Neural cell (in vitro differentiated cells): ENCODE results near the gene VWA8. TPM values are rescaled to one million over a fixed set of nuclear protein-coding genes. Genes with fewer than 3 reads are reported as not detected.

Source experiments
- H2AFZ ChIP-seq: fragments of 200-600, 300-800 bp; sonication (generic), shearing (Covaris generic); 2 replicates; pipeline ENCODE4 v1.6.0; 2014; ENCODE audit warnings: low read depth, mild to moderate bottlenecking, antibody characterized with exemption, low read length, moderate library complexity
- H3F3A ChIP-seq: fragments of 200-600 bp; shearing (Covaris generic); 2 replicates; pipeline ENCODE4 v1.6.1; 2016; ENCODE audit warnings: mild to moderate bottlenecking, moderate library complexity, mixed read lengths, antibody characterized with exemption, low read length; ENCODE audit not compliant: insufficient read depth, poor library complexity, severe bottlenecking
- H3K27ac ChIP-seq: fragments of 200-600, 300-800 bp; sonication (generic), shearing (Covaris generic); 2 replicates; pipeline ENCODE4 v1.5.1; 2014; ENCODE audit warnings: mild to moderate bottlenecking, low read length, moderate library complexity
- H3K27me3 ChIP-seq: fragments of 300-800, 200-600 bp; sonication (generic), shearing (Covaris generic); 2 replicates; pipeline ENCODE4 v1.6.0; 2014; ENCODE audit warnings: mild to moderate bottlenecking, low read depth, low read length, moderate library complexity; ENCODE audit not compliant: insufficient read depth
- H3K36me3 ChIP-seq: fragments of 300-800, 200-600 bp; sonication (generic), shearing (Covaris generic); 2 replicates; pipeline ENCODE4 v1.5.1; 2014; ENCODE audit warnings: mild to moderate bottlenecking, antibody characterized with exemption, low read length, moderate library complexity; ENCODE audit not compliant: insufficient read depth
- H3K4me2 ChIP-seq: fragments of 300-800, 200-600 bp; sonication (generic), shearing (Covaris generic); 2 replicates; pipeline ENCODE4 v1.6.0; 2014; ENCODE audit warnings: mild to moderate bottlenecking, low read length
- H3K4me3 ChIP-seq: fragments of 300-800, 200-600 bp; sonication (generic), shearing (Covaris generic); 2 replicates; pipeline ENCODE4 v1.5.1; 2014; ENCODE audit warnings: mild to moderate bottlenecking, low read length, moderate library complexity
- H3K79me2 ChIP-seq: fragments of 200-600 bp; shearing (Covaris generic); replicated peaks from 2 replicates; pipeline ENCODE4 v1.6.0; 2014; ENCODE audit warnings: mild to moderate bottlenecking, low read length, moderate library complexity; ENCODE audit not compliant: insufficient read depth
- H3K9ac ChIP-seq: fragments of 300-800, 200-600 bp; sonication (generic), shearing (Covaris generic); 2 replicates; pipeline ENCODE4 v1.6.1; 2016; ENCODE audit warnings: mild to moderate bottlenecking, low read length, mixed read lengths
- H3K9me2 ChIP-seq: fragments of 200-600 bp; shearing (Covaris generic); 2 replicates; pipeline ENCODE4 v1.6.1; 2016; ENCODE audit warnings: mild to moderate bottlenecking, low read length, mixed read lengths; ENCODE audit not compliant: insufficient read depth
- H3K9me3 ChIP-seq: fragments of 200-600, 300-800 bp; sonication (generic), shearing (Covaris generic); 2 replicates; pipeline ENCODE4 v1.6.1; 2016; ENCODE audit warnings: mild to moderate bottlenecking, mixed run types, low read length, moderate library complexity, mixed read lengths
- H4K20me1 ChIP-seq: fragments of 200-600 bp; shearing (Covaris generic); 2 replicates; pipeline ENCODE4 v1.6.1; 2016; ENCODE audit warnings: mild to moderate bottlenecking, mixed run types; ENCODE audit not compliant: insufficient read depth
- EP300 ChIP-seq: fragments of 450-650 bp; conservative IDR thresholded peaks from 2 replicates; pipeline ENCODE4 v1.6.1; 2014; ENCODE audit warnings: antibody characterized with exemption, mild to moderate bottlenecking, moderate library complexity; ENCODE audit not compliant: poor library complexity, severe bottlenecking
- EZH2 ChIP-seq: fragments of 200-600, 300-800 bp; shearing (Covaris generic), sonication (generic); IDR thresholded peaks from 2 replicates; pipeline ENCODE4 v1.6.1; 2014; ENCODE audit warnings: antibody characterized with exemption, low read length, borderline replicate concordance, mild to moderate bottlenecking; ENCODE audit not compliant: insufficient read depth, poor library complexity, severe bottlenecking
- MXI1 ChIP-seq: fragments of 450-650 bp; conservative IDR thresholded peaks from 2 replicates; pipeline ENCODE4 v1.6.1; 2014; ENCODE audit warnings: antibody characterized with exemption, mild to moderate bottlenecking; ENCODE audit not compliant: poor library complexity, severe bottlenecking
- POLR2AphosphoS5 ChIP-seq: IDR thresholded peaks from 2 replicates; pipeline ENCODE4 v1.6.1; 2012
- RAD21 ChIP-seq: fragments of 450-650 bp; conservative IDR thresholded peaks from 2 replicates; pipeline ENCODE4 v1.6.1; 2014; ENCODE audit warnings: antibody characterized with exemption, mild to moderate bottlenecking, moderate library complexity
- SMC3 ChIP-seq: fragments of 450-650 bp; conservative IDR thresholded peaks from 2 replicates; pipeline ENCODE4 v1.6.1; 2014; ENCODE audit warnings: antibody characterized with exemption, mild to moderate bottlenecking, moderate library complexity; ENCODE audit not compliant: poor library complexity
- TAF1 ChIP-seq: IDR thresholded peaks from 2 replicates; pipeline ENCODE4 v1.6.1; 2012; ENCODE audit warnings: low read depth
- polyA plus RNA-seq: library from polyadenylated mRNA; depleted of rRNA; stranded (reverse); fragments of >200 nt; gene quantifications from 2 replicates; pipeline ENCODE4 v1.2.3, GENCODE V29; 2014
- TF ChIP-seq, protein P1 (sequence below): IDR thresholded peaks from 2 replicates; pipeline ENCODE4 v1.6.1; 2012; ENCODE audit warnings: borderline replicate concordance
- TF ChIP-seq, protein P2 (sequence below): fragments of 450-650 bp; IDR thresholded peaks from 2 replicates; pipeline ENCODE4 v1.5.1; 2014; ENCODE audit warnings: antibody characterized with exemption, mild to moderate bottlenecking, moderate library complexity; ENCODE audit not compliant: poor library complexity, severe bottlenecking

VWA8 gene
- polyA plus RNA-seq, 1 donor from 2014 or later = 3.6 TPM

DNA sequence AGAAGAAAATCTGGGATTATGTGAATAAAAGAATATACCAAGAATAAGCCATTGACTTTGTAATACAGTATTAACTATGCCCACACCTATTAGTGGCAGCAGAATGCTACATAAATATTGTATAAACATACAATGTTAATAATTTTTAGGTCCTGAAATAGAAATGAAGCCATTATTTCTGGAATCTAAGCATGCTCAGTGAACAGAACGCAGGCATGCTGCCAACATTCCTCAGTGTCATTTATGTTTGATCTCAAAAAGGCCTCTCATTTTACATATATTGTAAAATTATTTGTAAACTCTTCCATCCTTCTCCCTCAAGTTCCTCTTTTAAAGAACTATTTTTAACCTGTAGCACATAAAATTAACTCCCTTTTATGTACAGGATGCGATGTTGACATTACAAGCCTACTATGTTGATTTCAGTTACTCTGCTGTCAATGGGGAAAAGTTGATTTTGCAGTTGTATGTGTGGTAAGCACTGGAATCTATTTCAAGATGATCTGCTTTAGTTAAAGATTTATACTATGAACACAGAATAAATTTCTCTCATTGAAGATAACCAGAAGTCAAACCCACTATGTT, 118.8 kb downstream of the VWA8 start:
- no peaks in the 10 kb centered on the region for H3K9me2 ChIP-seq
- TF ChIP-seq RAD21 = no peak
- TF ChIP-seq, protein P1, sequence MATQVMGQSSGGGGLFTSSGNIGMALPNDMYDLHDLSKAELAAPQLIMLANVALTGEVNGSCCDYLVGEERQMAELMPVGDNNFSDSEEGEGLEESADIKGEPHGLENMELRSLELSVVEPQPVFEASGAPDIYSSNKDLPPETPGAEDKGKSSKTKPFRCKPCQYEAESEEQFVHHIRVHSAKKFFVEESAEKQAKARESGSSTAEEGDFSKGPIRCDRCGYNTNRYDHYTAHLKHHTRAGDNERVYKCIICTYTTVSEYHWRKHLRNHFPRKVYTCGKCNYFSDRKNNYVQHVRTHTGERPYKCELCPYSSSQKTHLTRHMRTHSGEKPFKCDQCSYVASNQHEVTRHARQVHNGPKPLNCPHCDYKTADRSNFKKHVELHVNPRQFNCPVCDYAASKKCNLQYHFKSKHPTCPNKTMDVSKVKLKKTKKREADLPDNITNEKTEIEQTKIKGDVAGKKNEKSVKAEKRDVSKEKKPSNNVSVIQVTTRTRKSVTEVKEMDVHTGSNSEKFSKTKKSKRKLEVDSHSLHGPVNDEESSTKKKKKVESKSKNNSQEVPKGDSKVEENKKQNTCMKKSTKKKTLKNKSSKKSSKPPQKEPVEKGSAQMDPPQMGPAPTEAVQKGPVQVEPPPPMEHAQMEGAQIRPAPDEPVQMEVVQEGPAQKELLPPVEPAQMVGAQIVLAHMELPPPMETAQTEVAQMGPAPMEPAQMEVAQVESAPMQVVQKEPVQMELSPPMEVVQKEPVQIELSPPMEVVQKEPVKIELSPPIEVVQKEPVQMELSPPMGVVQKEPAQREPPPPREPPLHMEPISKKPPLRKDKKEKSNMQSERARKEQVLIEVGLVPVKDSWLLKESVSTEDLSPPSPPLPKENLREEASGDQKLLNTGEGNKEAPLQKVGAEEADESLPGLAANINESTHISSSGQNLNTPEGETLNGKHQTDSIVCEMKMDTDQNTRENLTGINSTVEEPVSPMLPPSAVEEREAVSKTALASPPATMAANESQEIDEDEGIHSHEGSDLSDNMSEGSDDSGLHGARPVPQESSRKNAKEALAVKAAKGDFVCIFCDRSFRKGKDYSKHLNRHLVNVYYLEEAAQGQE = no peak
- no peak overlapping the region for H2AFZ ChIP-seq
- H3K4me3 ChIP-seq = no peak overlapping the region
- H3K36me3 ChIP-seq = no peaks in the 10 kb centered on the region
- H3K79me2 ChIP-seq = no peaks in the 10 kb centered on the region
- H3K9ac ChIP-seq = no peak overlapping the region
- H4K20me1 ChIP-seq = no peaks in the 10 kb centered on the region
- H3F3A ChIP-seq = no peaks in the 10 kb centered on the region
- H3K27ac ChIP-seq = no peak overlapping the region
- no peak overlapping the region for H3K4me2 ChIP-seq
- no peaks in the 10 kb centered on the region for H3K27me3 ChIP-seq
- no peaks in the 10 kb centered on the region for H3K9me3 ChIP-seq

DNA sequence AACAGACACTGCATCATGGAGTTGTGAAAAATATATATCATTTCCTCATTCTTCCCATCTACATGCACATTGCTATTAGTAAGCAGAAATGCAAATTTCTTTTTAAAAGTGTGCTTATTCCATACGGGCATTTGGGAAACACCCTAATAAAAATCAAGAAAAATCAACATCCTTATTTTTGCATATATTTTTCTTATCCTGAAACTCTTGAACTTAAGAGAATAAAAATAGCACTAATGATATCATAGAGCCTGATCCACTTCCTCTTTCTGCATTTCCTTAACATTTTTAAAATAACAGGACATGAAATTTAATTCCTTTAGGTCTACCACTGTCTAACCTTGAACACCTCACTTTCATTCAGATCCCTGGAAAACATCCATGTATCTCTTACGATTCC, 123.3 kb downstream of the VWA8 start:
- no peak overlapping the region for H2AFZ ChIP-seq
- no peak overlapping the region for H3K9ac ChIP-seq
- H4K20me1 ChIP-seq = no peaks in the 10 kb centered on the region
- H3K4me3 ChIP-seq = no peak overlapping the region
- no peak overlapping the region for H3K27ac ChIP-seq
- no peaks in the 10 kb centered on the region for H3K9me2 ChIP-seq
- no peak overlapping the region for H3K4me2 ChIP-seq
- no peaks in the 10 kb centered on the region for H3F3A ChIP-seq
- no peaks in the 10 kb centered on the region for H3K79me2 ChIP-seq
- no peaks in the 10 kb centered on the region for H3K36me3 ChIP-seq
- no peaks in the 10 kb centered on the region for H3K27me3 ChIP-seq
- TF ChIP-seq RAD21 (no peak), TAF1 (no peak), SMC3 (no peak), EZH2 (no peak), EP300 (no peak), POLR2AphosphoS5 (no peak), MXI1 (no peak)
- TF ChIP-seq, protein P2, sequence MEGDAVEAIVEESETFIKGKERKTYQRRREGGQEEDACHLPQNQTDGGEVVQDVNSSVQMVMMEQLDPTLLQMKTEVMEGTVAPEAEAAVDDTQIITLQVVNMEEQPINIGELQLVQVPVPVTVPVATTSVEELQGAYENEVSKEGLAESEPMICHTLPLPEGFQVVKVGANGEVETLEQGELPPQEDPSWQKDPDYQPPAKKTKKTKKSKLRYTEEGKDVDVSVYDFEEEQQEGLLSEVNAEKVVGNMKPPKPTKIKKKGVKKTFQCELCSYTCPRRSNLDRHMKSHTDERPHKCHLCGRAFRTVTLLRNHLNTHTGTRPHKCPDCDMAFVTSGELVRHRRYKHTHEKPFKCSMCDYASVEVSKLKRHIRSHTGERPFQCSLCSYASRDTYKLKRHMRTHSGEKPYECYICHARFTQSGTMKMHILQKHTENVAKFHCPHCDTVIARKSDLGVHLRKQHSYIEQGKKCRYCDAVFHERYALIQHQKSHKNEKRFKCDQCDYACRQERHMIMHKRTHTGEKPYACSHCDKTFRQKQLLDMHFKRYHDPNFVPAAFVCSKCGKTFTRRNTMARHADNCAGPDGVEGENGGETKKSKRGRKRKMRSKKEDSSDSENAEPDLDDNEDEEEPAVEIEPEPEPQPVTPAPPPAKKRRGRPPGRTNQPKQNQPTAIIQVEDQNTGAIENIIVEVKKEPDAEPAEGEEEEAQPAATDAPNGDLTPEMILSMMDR = no peak
- TF ChIP-seq, protein P1 = no peak
- H3K9me3 ChIP-seq = no peaks in the 10 kb centered on the region
